ENCODE results near the gene GLI3.

The GLI3 gene

GRCh38 chr7:42065015-42065414, 172.0 kb downstream of the GLI3 start:
- TF ChIP-seq REST (IDR thresholded peaks at IDR 0.05; ENCODE audit: insufficient read depth in 1 of 2, low read depth in 2 of 2, low read length in 2 of 2) (no peak), TAF1 (IDR thresholded peaks at IDR 0.05; ENCODE audit: borderline replicate concordance, insufficient read depth, low read length) (no peak), POLR2AphosphoS5 (IDR thresholded peaks at IDR 0.05; ENCODE audit: low read depth, low read length) (no peak), SIN3A (IDR thresholded peaks at IDR 0.05; ENCODE audit: borderline replicate concordance, insufficient read depth, low read length) (no peak), FOXP2 (optimal IDR thresholded peaks at IDR 0.05; ENCODE audit: borderline replicate concordance, extremely low read depth, extremely low read length, insufficient read depth) (no peak)

GRCh38 chr7:42064534-42064933, 172.5 kb downstream of the GLI3 start:
- TF ChIP-seq TAF1 (IDR thresholded peaks at IDR 0.05; ENCODE audit: borderline replicate concordance, insufficient read depth, low read length) (no peak), REST (IDR thresholded peaks at IDR 0.05; ENCODE audit: insufficient read depth in 1 of 2, low read depth in 2 of 2, low read length in 2 of 2) (no peak), SIN3A (IDR thresholded peaks at IDR 0.05; ENCODE audit: borderline replicate concordance, insufficient read depth, low read length) (no peak), POLR2AphosphoS5 (IDR thresholded peaks at IDR 0.05; ENCODE audit: low read depth, low read length) (no peak), FOXP2 (optimal IDR thresholded peaks at IDR 0.05; ENCODE audit: borderline replicate concordance, extremely low read depth, extremely low read length, insufficient read depth) (no peak)

- TF ChIP-seq SIN3A (IDR thresholded peaks at IDR 0.05; ENCODE audit: borderline replicate concordance, insufficient read depth, low read length) (no peak), REST (IDR thresholded peaks at IDR 0.05; ENCODE audit: insufficient read depth in 1 of 2, low read depth in 2 of 2, low read length in 2 of 2) (no peak), POLR2AphosphoS5 (IDR thresholded peaks at IDR 0.05; ENCODE audit: low read depth, low read length) (no peak)
These were observed 177.7 kb downstream of the GLI3 start for GRCh38 chr7:42059275-42059674.

GRCh38 chr7:42057331-42057730, 179.7 kb downstream of the GLI3 start:
- no peak for TF ChIP-seq TAF1 (IDR thresholded peaks at IDR 0.05; ENCODE audit: borderline replicate concordance, insufficient read depth, low read length)
- no peak for TF ChIP-seq SIN3A (IDR thresholded peaks at IDR 0.05; ENCODE audit: borderline replicate concordance, insufficient read depth, low read length)
- TF ChIP-seq FOXP2 (optimal IDR thresholded peaks at IDR 0.05; ENCODE audit: borderline replicate concordance, extremely low read depth, extremely low read length, insufficient read depth), result no peak
- no peak for TF ChIP-seq POLR2AphosphoS5 (IDR thresholded peaks at IDR 0.05; ENCODE audit: low read depth, low read length)
- no peak for TF ChIP-seq REST (IDR thresholded peaks at IDR 0.05; ENCODE audit: insufficient read depth in 1 of 2, low read depth in 2 of 2, low read length in 2 of 2)

- TF ChIP-seq POLR2AphosphoS5 (IDR thresholded peaks at IDR 0.05; ENCODE audit: low read depth, low read length) (no peak), SIN3A (IDR thresholded peaks at IDR 0.05; ENCODE audit: borderline replicate concordance, insufficient read depth, low read length) (no peak), TAF1 (IDR thresholded peaks at IDR 0.05; ENCODE audit: borderline replicate concordance, insufficient read depth, low read length) (no peak), FOXP2 (optimal IDR thresholded peaks at IDR 0.05; ENCODE audit: borderline replicate concordance, extremely low read depth, extremely low read length, insufficient read depth) (no peak), REST (IDR thresholded peaks at IDR 0.05; ENCODE audit: insufficient read depth in 1 of 2, low read depth in 2 of 2, low read length in 2 of 2) (no peak)
These were observed 181.8 kb downstream of the GLI3 start for GRCh38 chr7:42055171-42055570.
